HTR-8/SVneo (cell line): ENCODE data around the gene MAGI3.
"Not testable (repeated sequence)": the region's sequence is repeated elsewhere in the genome, so short reads cannot be mapped to it uniquely, and the experiment has no call there.

Experiments
- DNase-seq: peaks from one replicate; pipeline ENCODE4 v3.0.0; 2011; ENCODE audit warnings: low spot score, mixed read lengths; ENCODE audit not compliant: insufficient read length
- FAIRE-seq: peaks from 2 replicates; lab custom pipeline; 2011; peaks lifted over from hg19 to GRCh38; lab: Jason Lieb, UNC

MAGI3 gene

DNA sequence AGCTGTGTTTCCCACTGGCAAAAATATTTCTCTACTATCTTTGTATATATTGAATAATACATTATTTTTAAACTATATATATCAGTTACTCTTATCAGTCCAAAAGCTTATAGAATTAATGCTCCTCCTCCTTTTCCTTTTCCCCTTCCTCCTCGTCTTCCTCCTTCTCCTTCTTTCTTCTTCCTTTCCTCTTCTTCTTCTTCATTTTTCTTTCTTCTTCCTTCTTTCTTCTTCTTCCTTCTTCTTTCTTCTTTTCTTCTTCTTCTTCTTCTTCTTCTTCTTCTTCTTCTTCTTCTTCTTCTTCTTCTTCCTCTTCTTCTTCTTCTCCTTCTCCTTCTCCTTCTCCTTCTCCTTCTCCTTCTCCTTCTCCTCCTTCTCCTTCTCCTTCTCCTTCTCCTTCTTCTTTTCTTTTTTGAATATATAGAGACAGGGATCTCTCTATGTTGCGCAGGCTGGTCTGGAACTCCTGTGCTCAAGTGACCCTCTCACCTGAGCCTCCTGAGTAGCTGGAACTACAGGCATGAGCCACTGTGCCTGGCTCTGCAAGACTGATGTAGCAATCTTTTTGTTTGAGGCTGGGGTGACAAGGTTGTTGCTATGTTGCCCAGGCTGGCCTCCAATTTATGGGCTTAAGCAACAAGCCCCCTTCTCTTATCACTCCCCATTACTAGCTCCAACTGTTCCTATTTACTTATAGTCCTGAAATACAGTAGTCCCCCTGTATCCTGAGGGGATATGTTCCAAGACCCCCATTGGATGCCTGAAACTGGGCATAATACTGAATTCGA is 47.4 kb downstream of the MAGI3 start:
- DNase-seq (no peak), FAIRE-seq (no peak)

DNA sequence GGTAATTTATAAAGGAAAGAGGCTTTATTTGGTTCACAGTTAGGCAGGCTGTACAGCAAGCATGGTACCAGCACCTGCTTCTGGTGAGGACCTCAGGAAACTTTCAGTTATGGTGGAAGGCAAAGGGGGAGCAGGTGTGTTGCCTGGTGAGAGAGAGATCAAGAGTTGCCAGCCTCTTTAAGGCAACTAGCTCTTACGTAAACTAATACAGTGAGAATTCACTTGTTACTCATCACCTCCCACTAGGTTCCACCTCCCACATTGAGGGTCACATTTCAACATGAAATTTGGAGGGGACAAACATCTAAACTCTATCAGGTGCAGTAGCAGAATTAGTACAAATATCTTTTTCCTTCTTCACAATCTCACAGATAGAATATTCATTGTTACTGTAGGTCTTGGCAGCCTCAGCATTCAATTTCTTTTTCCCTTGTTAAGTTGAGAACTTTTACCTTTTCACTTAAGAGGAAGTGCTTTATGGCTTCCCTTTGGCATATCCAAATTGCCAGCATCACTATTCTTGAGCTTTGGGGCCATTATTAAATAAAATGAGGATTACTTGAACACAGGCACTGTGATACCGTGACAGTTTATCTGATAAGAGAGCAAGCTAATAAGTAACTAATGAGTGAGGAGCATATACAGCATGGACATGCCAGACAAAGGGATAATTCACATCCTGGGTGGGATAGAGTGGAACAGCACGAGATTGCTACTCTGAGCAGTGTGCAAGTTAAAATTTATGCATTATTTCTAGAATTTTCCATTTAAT is 48.4 kb downstream of the MAGI3 start:
- FAIRE-seq: no peak
- DNase-seq: no peak

DNA sequence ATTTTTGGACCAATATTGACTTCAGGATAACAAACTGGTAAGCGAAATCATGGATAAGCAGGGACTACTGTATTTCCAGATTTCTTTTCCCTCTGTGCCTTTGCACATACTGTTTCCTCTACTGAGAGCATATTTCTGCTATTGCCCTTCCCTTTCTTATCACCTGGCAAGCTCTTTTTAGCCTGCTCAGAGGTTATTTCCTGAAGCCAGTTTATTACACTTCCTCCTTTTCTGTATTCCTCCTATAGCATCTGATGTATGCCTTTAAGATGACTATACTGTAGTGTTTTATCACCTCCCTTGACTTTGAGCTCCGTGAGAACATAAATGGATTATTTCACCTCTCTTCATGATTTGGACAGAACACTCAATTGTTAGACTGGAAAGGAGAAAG is 49.0 kb downstream of the MAGI3 start:
- DNase-seq (no peak), FAIRE-seq (no peak)

DNA sequence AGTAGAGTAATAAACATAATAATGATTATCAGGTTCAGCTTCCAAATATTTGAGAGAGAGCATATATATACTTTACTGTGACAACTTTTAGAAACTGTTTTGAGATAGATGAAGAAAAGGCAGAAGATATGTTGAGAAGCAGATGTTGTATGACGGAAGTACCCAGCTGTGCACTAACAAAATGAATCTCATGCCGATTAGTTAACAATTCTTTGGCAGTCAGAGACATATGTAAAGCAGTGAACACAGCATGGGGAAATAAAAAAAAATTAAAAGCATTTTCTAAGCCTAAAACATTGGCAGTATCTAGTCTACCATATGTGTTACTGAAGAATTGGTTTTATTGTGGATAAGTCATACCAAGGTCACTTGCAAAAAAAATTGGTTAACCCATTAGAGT is 51.8 kb downstream of the MAGI3 start:
- no peak for DNase-seq
- FAIRE-seq: no peak

DNA sequence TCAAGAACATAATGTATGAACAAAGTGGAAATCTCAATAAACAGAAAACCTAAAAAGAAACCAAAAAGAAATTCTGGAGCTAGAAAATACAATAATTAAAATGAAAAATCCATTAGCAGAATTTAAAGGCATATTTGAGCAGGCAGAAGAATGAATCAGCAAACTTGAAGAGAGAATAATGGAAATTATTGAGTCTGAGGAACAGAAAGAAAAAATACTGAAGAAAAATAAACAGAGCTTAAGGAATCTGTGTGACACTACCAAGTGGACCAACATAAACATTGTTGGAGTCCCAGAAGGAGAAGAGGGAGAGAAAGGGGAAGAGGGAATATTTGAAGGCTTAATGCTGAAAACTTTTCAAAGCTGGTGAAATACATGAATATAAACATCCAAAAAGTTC is 54.5 kb downstream of the MAGI3 start:
- FAIRE-seq: no peak
- DNase-seq: no peak

DNA sequence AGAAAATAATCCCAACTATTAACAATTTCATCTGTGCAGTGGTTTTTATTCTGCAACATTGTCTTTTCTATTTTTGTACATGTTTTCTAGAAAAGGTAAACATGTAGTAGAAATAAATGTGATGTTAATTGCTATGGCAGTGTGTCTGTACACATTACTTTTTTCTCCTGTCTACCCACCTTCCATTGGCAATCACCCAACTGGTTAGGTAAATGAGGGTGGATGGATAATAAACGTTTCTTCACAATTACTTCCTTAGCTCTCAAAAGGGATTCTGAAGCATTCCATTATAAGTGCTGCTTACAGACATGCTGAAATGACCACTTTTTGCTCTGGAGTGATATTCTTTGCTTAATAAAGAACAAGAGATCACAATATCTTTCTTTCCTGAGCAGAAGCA is 61.4 kb downstream of the MAGI3 start:
- DNase-seq (no peak), FAIRE-seq (no peak)

DNA sequence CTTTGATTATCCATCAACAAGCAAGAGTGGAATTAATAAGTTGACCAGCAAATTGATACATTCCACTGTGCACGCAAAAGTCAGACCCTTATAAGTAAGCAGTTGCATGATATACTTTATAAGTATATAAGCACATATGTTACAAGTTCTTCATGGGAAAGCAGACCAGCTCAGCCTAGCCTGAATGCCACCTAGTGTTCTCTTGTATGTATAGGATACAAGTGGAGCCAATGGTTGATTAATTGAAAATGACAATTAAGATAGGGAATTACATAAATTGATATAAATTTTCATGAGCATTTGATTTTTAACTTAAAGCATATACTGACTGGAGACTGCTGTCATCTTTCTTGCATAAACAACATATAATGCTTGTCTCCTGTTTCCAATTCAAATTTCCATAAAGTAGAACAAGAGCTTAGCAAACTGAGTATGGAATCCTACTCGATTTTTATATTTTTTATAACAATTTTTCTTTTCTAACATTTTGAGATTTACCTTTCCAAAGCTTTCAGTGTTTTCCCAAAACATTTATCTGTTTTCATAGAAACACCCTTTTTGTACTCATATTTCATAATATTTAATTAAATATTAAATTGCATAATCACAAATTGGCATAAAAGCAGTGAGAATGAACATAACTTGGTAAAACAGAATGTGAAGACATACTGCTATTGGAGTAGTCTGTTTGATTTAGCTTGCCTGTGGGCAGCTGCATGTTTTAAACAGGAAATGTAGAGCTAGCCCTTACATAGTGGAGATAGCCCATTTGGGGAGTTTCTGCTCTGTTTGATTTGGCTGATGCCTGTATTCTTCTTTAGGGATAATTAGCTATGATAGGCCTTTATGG is 62.8 kb downstream of the MAGI3 start:
- no peak for FAIRE-seq
- peak; percentile 2 for DNase-seq

DNA sequence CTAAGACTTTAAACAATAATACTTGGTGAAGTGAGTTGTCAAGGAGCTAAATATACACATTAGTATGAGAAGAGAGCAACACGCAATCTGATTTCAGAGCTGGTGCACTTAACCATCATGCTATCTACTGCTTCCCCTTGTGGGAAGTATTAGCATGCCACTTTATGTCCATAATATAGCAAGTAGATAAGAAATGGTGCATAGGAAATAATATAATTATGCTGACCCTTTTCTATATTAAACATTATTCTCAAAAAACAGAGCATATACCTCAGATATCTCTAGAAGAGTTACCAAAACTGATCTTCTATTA is 63.4 kb downstream of the MAGI3 start:
- FAIRE-seq: no peak
- DNase-seq: no peak

DNA sequence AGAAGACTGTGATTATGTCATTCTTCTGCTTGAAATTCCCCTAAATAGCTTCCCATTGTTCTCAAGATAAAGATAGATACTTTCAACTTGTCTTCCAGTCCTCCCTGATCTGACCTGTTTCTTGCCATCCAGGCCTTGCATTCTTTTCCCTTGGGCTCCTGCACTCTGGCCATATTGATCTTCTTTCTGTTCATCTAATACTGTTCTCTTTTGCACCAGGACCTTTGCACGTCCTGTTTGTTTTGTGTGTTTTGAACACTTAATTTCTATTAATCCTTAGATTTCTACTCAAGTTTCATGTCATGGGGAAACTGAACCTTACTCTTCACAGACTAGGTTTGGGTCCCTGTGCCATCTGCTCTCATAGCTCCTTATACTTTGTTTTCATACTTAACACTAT is 65.1 kb downstream of the MAGI3 start:
- FAIRE-seq (no peak), DNase-seq (no peak)

DNA sequence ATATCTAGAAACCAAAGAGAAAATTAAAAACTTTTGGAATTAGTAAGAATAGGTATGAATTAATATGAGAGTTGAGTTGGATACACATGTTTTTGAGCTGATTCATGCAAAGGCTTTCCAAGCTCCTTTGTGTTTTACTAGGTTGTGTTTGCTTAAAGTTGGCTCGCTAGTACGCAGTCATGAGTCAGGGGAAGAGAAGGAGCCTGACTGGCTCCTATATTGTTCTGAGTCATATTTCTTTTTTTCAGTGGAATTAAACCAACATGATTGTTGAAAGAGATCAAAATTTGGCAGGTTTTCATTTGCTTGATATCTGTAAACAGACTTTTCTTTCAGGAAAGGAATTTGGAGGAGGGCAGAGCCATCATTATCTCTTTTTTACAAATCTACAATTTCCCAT is 66.7 kb downstream of the MAGI3 start:
- peak; percentile 35 for DNase-seq
- FAIRE-seq: no peak

DNA sequence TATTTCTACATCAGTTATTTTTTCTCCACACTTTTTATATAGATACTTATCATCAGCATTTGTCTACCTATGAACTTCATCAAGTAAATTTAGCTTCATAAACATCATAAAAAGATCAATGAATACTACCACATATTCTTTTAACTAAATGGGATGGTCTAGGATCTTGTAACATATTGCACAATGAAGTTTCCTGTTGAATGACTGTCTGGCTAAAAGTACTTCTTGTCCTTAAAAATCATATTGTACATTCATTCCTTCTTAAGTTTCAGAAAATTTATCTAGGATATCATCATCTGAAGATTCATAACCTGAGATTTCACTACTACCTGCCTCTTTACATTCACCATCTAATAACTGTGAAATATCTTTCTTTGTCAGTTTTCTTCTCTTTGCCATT is 69.0 kb downstream of the MAGI3 start:
- DNase-seq: no peak
- FAIRE-seq: no peak

DNA sequence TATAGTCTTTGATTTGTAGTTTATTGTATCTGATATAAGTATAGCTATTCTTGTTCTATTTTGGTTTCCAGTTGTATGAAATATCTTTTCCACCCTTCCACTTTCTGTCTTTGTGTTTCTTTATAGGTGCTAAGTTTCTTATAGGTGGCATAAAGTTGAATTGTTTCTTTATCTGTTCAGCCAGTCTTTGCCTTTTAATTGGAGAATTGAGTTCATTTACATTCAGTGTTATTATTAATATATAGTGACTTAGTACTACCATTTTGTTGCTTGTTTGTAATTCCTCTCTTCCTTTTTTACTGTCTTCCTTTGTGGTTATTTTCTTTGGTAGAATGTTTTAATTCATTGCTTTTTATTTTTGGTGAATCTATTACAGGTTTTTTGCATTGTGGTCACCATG is 77.7 kb downstream of the MAGI3 start:
- FAIRE-seq (no peak), DNase-seq (no peak)

DNA sequence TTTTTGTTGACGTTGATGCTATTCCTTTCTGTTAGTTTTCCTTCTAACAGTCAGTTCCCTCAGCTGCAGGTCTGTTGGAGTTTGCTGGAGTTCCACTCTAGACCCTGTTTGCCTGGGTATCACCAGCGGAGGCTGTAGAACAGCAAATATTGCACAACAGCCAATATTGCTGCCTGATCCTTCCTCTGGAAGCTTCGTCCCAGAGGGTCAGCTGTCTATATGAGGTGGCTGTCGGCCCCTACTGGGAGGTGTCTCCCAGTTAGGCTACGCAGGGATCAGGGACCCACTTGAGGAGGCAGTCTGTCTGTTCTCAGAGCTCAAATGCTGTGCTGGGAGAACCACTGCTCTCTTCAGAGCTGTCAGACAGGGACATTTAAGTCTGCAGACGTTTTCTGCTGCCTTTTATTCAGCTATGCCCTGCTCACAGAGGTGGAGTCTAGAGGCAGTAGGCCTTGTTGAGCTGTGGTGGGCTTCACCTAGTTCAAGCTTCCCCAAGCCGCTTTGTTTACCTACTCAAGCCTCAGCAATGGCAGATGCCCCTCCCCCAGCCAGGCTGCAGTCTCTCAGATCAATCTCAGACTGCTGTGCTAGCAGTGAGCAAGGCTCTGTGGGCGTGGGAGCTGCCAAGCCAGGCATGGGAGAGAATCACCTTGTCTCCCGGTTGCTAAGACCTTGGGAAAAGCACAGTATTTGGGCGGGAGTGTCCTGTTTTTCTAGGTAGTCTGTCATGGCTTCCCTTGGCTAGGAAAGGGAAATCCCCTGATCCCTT is 88.3 kb downstream of the MAGI3 start:
- DNase-seq, FAIRE-seq: not testable (repeated sequence)

DNA sequence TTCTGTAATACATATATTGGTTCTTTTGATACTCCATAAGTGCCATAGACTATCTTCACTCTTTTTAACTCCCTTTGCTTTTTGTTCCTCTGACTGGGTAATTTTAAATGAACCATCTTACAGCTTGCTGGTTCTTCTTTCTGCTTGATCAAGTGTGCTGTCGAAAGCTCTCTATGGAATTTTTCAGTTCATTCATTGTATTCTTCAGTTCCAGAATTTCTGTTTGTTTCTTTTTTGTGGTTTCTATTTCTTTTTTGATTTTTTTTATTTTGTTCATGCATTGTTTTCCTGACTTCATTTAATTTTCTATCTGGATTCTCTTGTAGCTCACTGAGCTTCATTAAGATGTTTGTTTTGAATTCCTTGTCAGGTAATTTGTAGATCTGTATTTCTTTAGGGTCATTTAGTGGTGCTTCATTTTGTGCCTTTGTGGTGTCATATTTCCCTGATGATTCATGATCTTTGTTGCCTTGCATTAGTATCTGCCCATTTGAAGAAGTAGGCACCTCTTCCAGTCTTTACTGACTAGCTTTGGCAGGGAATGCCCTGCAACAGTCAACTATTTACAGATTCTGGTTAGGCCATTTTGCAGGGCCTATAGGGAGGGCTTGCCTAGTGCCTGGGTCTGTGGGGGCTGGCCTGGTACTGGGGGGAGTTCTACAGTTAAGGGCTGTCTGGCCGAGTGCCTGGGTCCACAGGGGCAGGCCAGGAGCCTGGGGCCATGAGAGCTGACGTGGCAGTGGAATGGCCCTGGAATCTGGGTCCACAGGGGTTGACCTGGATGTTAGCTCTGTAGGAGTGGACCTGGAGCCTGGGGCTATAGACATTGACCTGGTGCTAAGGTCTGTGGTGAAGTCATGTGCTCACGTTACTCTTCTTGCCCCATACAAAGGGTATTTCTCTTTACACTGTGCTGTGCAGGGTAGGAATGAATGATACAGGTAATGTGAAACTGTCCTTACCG is 89.7 kb downstream of the MAGI3 start:
- DNase-seq: no peak
- FAIRE-seq: no peak

DNA sequence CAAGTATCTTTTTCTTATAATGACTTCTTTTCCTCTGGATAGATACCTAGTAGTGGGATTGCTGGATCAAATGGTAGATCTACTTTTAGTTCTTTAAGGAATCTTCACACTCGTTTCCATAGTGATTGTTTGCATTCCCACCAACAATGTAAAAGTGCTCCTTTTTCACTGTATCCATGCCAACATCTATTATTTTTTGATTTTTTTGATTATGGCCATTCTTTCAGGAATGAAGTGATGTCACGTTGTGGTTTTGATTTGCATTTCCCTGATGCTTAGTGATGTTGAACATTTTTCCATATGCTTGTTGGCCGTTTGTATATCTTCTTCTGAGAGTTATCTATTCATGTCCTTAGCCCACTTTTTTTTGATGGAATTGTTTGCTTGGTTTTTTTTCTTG is 94.8 kb downstream of the MAGI3 start:
- DNase-seq, FAIRE-seq: not testable (repeated sequence)

DNA sequence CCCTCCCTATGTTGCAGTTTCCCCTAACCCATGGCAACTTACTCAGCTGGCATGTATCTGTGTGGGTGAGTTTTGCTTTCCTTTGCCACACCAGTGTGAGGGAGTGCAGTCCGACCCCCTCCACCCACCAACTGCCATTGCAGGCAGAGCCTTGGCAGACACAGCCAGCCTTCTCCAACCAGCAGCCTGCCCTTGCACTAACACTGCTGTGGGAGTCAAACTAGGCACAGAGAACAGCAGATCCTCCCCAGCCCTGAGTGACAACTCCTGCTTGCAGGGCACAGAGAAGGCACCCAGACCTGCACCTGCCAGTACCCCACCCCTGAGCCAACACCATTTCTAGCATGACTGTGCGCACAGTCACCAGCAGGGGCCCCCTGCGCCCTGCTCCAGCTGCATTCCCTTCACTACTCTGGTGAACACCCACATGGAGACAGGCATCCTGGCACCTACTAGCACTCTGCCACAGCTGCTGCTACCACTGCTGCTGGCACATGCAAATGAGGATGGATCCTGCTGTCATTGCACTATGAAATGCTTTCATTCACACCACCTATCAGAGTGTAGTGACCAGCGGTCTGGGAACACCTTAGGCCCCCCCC is 98.4 kb downstream of the MAGI3 start:
- FAIRE-seq (no peak), DNase-seq (no peak)

DNA sequence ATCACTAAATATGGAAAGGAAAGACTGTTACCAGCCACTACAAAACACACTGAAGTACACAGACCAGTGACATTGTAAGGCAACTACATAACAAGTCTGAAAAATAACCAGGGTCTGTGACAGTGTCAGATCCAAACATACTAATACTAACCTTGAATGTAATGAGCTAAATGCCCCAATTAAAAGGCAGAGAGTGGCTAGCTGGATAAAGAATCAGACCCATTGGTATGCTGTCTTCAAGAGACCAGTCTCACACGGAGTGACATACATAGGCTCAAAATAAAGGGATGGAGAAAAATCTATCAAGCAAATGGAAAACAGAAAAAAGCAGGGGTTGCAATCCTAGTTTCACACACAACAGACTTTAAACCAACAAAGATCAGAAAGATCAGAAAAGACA is 100.1 kb downstream of the MAGI3 start:
- FAIRE-seq (no peak), DNase-seq (no peak)

DNA sequence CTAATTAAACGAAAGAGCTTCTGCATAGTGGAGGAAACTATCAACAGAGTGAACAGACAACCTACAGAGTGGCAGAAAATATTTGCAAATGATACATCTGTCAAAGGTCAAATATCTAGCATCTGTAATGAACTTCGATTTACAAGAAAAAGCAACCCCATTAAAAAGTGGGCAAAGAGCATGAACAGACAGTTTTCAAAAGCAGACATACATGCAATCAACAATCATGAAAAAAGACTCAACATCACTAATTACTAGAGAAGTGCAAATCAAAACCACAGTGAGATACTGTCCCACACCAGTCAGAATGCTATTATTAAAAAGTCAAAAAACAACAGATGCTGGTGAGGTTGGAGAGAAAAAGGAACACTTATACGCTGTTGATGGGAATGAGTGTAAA is 103.2 kb downstream of the MAGI3 start:
- no peak for DNase-seq
- FAIRE-seq: no peak

DNA sequence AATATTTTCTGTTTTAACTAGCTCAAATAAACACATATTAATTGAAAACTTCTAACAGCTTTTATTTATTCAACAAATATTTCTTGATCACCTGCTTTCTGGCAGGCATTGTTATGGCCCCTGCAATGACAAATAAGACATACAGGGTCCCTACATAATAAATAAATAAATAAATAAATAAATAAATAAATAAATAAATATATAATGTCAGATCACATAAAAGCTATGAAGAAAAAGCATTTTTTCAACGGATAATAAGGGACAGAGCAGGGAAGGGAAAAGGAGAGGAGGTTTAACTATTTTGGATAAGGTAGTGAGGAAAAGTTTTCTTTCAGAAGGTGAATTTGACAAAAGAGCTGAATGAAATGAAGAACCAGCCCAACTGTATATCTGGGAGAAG is 115.0 kb downstream of the MAGI3 start:
- DNase-seq (no peak), FAIRE-seq (no peak)
